ENCODE results near the gene AMBRA1.

DNA sequence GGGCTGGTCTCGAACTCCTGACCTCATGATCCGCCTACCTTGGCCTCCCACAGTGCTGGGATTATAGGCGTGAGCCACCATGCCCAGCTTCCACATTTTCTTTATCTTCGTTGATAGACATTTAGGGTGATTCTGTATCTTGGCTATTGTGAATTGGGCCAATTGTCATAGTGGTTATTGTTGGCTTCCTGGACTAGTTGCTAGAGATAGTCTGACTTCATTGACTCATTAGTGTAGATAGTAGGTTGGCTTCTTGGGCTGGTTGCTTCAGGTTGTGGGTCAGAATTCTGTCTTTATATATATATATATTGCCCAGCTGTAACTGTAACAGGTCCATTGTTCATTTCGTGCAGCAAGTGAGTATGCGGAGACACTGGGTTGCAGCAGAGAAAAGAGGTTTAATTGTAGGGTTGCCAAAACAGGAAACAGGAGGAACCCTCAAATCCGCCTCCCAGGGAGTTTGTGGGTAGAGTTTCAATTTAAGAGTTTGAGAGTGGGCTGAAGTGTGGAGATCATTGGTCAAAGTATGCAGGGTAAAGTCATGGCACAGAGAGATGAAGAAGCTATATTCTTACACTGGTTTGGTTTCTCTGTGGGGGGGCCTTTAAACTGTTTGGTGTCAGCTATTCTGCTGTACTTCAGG is 45.5 kb upstream of the AMBRA1 start:
- TF ChIP-seq, protein P1, sequence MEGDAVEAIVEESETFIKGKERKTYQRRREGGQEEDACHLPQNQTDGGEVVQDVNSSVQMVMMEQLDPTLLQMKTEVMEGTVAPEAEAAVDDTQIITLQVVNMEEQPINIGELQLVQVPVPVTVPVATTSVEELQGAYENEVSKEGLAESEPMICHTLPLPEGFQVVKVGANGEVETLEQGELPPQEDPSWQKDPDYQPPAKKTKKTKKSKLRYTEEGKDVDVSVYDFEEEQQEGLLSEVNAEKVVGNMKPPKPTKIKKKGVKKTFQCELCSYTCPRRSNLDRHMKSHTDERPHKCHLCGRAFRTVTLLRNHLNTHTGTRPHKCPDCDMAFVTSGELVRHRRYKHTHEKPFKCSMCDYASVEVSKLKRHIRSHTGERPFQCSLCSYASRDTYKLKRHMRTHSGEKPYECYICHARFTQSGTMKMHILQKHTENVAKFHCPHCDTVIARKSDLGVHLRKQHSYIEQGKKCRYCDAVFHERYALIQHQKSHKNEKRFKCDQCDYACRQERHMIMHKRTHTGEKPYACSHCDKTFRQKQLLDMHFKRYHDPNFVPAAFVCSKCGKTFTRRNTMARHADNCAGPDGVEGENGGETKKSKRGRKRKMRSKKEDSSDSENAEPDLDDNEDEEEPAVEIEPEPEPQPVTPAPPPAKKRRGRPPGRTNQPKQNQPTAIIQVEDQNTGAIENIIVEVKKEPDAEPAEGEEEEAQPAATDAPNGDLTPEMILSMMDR (IDR thresholded peaks at IDR 0.05; ENCODE audit: extremely low read depth in 1 of 2, insufficient read depth in 1 of 2, low read depth in 1 of 2, low read length in 2 of 2): no peak
- TF ChIP-seq POLR2A (IDR thresholded peaks at IDR 0.05; ENCODE audit: low read depth, low read length): no peak
